GM21367 (cell line): ENCODE data around the gene TMEM190.
"Not testable (repeated sequence)": the region's sequence is repeated elsewhere in the genome, so short reads cannot be mapped to it uniquely, and the experiment has no call there.

ENCODE experiments used
- ATAC-seq: cut with Tn5 transposase; IDR thresholded peaks from one replicate; pipeline ENCODE4 v1.9.1; 2021; ENCODE audit not compliant: unreplicated experiment

The TMEM190 gene

DNA sequence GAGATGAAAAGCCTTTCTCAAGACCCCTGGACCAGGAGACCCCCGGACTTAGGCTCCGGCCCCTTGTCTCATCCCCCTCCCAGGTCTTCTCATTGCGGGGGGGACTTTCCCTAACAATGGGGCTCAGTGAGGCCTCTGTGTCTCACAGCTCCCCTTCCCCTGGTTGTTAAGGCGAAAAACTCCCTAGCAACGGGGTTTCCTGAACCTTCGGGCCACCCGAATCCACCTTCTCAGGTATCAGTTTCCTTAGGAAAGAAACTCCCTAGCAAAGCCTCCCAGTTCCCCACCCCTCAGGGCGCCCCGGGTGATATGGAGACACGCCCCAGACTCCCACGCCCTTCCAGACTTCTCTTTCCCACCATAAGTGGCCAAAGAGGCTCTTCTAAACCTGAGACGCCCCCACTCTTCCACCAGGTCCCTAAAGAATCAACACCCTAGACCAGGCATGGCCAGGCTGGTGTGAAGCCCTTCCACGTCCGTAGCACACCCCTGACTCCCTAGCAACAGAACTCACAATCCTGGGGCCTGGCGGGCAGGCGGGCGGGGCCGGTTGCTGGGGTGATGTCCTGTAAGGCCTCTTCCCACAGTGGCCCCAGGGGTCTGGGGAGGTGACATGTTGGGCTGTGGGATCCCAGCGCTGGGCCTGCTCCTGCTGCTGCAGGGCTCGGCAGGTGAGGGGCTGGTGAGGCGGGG, at the start of gene TMEM190:
TSS of gene TMEM190 (plus strand) at position 586 of the 693 bp plus-strand sequence. CDS start at position 614, 28 bp downstream.
- ATAC-seq, result no peak

DNA sequence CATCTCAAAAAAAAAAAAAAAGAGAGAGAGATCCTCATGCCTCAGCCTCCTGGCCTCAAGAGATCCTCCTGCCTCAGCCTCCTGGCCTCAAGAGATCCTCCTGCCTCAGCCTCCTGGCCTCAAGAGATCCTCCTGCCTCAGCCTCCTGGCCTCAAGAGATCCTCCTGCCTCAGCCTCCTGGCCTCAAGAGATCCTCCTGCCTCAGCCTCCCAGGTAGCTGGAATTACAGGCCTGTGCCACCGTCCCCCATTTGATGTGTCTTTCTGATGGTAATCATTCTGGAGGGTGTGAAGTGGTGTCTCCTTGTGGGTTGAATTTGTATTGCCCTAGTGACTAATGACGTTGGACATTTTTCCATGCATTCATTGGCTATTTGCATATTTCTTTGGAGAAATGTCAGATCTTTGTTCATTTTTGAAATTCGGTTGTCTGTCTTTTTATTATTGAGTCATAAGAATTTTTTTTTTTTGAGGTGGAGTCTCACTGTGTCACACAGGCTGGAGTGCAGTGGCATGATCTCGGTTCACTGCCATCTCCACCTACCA, 47.8 kb upstream of the TMEM190 start:
- ATAC-seq, result not testable (repeated sequence)

DNA sequence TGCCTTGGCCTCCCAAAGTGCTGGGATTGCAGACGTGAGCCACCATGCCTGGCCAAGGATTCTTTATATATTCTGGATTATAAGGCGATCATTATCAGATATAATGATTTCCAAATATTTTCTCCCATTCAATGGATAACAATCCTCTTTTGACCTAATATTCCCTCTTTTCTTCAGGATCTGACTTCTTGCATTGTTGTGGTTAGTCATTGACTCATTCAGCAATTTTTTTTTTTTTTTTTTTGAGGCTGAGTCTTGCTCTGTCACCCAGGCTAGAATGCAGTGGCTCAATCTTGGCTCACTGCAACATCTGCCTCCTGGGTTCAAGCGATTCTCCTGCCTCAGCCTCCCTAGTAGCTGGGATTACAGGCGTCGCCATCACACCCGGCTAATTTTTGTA, 46.8 kb upstream of the TMEM190 start:
- not testable (repeated sequence) for ATAC-seq

DNA sequence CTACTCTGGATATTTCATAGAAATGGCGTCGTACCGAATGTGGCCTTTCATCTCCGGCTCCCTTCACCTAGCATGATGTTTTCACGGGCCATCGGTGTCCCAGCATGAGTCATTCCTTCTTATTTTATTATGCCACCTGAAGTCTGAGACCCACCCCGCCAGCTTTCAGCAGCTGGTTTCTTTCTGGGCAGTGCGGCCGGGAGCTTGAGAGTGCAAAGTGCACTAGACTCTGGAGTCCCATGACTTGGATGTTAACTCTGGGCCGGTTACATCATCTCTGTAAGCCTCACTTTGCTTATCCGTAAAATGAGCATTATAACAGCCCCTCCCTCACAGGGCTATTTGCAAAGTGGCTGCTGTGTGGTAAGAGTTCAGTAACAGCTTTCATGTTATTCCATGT, 42.8 kb upstream of the TMEM190 start:
- ATAC-seq, result no peak

- ATAC-seq, result no peak
Observed at GRCh38 chr19:55336101-55336500, 40.5 kb upstream of the TMEM190 start.

DNA sequence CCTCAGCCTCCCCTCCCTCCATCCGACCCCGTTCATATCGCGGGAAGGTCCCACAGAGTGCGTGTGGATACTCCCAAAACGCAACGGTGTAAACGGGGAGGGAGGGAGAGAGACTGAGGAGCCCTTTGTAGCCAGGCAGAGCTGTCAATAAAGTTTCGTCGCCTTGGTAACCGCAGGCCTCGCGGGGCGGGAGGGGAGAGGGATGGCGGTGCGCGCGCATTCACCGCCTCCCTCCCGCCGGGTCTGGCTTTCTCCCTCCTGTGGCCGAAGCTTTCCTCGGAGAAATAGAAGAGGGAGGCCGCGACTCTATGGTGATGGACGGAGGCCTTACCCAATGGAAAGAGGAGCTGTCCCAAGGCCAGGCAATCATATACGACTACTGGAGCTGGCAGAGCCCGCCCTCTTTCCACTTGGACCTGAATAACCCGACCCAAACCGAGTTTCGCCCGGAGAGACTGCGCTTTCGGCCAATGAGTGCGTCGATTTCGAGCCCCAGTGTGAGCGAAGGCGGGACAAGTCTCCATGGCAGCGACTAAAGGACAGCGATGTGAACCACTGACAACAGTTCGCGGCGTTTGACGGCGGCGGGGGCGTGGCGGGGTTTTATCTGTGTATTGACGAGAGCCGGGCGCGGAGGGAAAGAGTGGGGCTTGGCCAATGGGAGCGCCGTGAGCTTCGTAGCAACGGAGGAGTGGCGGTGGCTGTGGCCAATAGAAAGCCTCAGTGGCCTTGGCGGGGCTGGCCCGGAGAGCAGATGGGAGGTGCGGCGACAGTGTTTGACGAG, 37.3 kb upstream of the TMEM190 start, which contains the start of gene KMT5C:
TSS of gene KMT5C (plus strand) at position 772 of the 784 bp plus-strand sequence. CDS start 2,061 bp downstream, outside the sequence.
- ATAC-seq, result peak; percentile 74

- no peak for ATAC-seq
Observed at GRCh38 chr19:55339889-55340783, 36.5 kb upstream of the TMEM190 start.

GRCh38 chr19:55340784-55341147, 35.9 kb upstream of the TMEM190 start:
- no peak for ATAC-seq

DNA sequence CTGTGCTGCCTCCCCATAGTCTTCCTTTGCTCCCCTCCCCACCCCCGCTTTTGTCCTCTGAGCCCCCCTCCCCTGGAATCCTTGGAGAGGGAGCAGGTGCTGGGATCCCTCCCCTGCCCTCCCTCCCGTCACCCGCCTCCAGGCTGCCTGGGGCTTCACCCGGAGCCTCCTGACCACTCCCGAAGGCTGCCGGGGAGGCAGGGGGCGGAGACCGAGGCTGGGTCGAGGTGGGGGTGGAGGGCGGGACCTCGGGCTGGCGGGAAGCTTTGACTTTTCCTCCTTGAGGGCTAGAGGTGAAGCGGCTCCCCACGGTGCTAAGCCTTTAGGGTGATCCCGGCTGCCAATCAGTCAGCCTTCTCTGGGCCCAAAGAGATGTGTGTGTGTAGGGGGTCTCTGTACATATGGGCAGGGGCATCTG, 35.4 kb upstream of the TMEM190 start:
- ATAC-seq, result no peak

GRCh38 chr19:55341595-55342531, 34.8 kb upstream of the TMEM190 start:
- no peak for ATAC-seq

GRCh38 chr19:55344444-55344843, 32.2 kb upstream of the TMEM190 start:
- ATAC-seq, result no peak

DNA sequence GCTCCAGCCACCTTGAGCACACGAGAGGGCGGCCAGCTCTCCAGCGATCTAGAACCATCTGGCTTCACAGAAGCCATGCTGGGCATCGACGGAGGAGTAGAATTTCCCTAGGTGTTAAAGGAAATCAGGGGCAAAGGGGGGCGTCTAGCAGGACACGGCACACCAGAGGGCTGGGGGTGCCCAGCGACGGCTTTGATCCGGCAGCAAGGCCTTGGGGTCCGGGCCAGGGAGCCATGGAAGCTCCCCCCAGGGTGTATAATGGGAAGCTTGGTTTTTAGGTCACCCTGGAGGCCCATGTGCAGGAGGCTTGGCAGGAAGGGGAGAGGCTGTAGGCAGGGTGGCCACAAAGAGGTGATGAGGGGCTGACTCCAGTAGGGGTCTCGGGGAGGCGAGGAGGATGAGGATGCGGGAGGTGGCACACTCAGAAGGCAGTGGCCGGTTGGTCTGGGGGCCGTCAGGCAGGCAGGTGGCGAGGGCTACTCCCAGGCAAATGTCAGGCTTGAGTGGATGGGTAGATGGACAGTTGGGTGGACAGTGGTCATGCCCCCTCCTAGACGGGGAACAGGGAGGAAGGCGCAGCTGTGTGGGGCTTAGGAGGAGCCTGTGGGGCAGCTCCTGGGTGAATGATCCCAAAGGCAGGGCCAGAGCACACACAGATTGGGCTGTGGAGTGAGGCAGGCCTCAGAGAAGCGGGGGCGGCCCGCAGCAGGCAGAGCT, 31.4 kb upstream of the TMEM190 start:
- ATAC-seq, result no peak

DNA sequence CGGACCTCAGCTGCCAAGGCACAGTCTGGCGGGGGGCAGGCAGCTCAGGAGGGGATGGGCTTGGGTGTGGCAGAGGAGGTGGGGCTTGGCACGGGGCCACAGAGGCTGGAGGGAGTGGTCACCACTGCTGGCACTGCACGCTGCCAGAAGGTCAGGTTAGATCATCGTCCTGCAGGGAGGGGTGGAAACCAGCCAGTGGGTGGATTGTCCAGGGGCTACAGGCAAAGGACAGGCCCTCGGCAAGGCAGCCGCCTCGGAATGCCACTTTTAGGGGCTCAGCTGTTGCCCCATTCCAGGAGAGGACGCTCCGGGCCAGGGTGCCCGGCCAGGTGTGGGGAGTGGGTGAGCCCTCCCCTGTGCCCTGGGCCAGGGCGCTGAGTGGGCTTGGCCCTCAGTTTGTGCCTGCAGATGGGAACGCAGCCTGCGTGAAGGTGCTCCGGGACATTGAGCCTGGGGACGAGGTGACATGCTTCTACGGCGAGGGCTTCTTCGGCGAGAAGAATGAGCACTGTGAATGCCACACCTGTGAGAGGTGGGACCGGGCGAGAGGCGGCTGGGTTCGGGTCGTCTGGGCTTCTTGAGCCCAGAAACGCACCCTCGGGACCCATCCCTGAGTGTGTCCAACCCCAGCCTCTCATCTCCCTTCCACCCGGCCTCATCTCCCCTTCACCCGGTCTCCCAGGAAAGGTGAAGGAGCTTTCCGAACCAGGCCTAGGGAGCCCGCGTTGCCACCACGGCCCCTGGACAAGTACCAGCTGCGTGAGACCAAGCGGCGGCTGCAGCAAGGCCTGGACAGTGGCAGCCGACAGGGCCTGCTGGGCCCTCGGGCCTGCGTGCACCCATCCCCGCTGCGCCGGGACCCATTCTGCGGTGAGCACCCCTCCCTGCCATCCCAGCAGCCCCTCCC, 30.6 kb upstream of the TMEM190 start:
- no peak for ATAC-seq

DNA sequence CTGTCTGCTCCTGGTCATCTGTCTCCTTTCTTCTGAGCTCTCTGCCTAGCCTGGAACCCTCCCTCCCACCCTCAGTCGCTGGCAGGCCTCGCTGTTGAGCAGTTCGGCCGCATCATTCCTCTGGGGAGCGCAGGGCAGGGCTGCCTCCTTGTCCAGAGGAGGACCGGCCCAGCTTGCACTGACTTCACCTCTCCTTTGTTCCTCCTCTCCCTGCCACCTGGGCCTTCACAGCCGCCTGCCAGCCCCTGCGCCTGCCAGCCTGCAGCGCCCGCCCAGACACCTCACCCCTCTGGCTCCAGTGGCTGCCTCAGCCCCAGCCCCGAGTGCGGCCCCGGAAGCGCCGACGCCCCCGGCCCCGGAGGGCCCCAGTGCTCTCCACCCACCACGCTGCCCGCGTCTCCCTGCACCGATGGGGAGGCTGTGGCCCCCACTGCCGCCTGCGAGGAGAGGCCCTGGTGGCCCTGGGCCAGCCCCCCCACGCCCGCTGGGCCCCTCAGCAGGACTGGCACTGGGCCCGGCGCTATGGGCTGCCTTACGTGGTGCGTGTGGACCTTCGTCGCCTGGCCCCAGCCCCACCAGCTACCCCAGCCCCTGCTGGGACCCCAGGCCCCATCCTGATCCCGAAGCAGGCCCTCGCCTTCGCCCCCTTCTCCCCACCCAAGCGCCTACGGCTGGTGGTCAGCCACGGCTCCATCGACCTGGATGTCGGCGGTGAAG, 29.7 kb upstream of the TMEM190 start:
- no peak for ATAC-seq

- ATAC-seq, result no peak
Observed at GRCh38 chr19:55347442-55348009, 29.1 kb upstream of the TMEM190 start.

- ATAC-seq, result no peak
Observed at GRCh38 chr19:55348317-55349034, 28.1 kb upstream of the TMEM190 start.
